Stimulated activated naive CD4-positive, alpha-beta T cell (primary cell): ENCODE data around the gene ZDHHC11.
"Not testable (repeated sequence)": the region's sequence is repeated elsewhere in the genome, so short reads cannot be mapped to it uniquely, and the experiment has no call there.

Experiments used
- DNase-seq, 6 experiments: peaks; one replicate each; lab custom pipeline; 2025; lab: John Stamatoyannopoulos, UW

Gene ZDHHC11

GRCh38 chr5:843926-844325 lies 6.9 kb downstream of the ZDHHC11 start:
- not testable (repeated sequence) for DNase-seq

- not testable (repeated sequence) for DNase-seq
Measured at GRCh38 chr5:843371-843770, 7.4 kb downstream of the ZDHHC11 start.

- DNase-seq: not testable (repeated sequence)
Measured at GRCh38 chr5:842402-843221, 8.2 kb downstream of the ZDHHC11 start.

- DNase-seq: not testable (repeated sequence)
Measured at GRCh38 chr5:841531-842401, 9.0 kb downstream of the ZDHHC11 start.

- DNase-seq: not testable (repeated sequence)
Measured at GRCh38 chr5:840974-841435, 9.8 kb downstream of the ZDHHC11 start.

- not testable (repeated sequence) for DNase-seq
Measured at GRCh38 chr5:840118-840973, 10.4 kb downstream of the ZDHHC11 start.

GRCh38 chr5:838431-838851 lies 12.3 kb downstream of the ZDHHC11 start:
- DNase-seq: not testable (repeated sequence)

GRCh38 chr5:837621-838121 lies 13.1 kb downstream of the ZDHHC11 start:
- DNase-seq: not testable (repeated sequence)

GRCh38 chr5:835933-836612 lies 14.7 kb downstream of the ZDHHC11 start:
- not testable (repeated sequence) for DNase-seq

- DNase-seq: not testable (repeated sequence)
Measured at GRCh38 chr5:834013-834412, 16.8 kb downstream of the ZDHHC11 start.

GRCh38 chr5:828194-828593 lies 22.6 kb downstream of the ZDHHC11 start:
- DNase-seq: not testable (repeated sequence)

- DNase-seq: not testable (repeated sequence)
Measured at GRCh38 chr5:825544-825943, 25.2 kb downstream of the ZDHHC11 start.

GRCh38 chr5:821504-821903 lies 29.3 kb downstream of the ZDHHC11 start:
- DNase-seq: no peak

GRCh38 chr5:820245-820644 lies 30.5 kb downstream of the ZDHHC11 start:
- no peak for DNase-seq

- no peak for DNase-seq
Measured at GRCh38 chr5:819078-819477, 31.7 kb downstream of the ZDHHC11 start.

- no peak for DNase-seq
Measured at GRCh38 chr5:816176-816575, 34.6 kb downstream of the ZDHHC11 start.

GRCh38 chr5:815449-815848 lies 35.3 kb downstream of the ZDHHC11 start:
- DNase-seq: no peak

- not testable (repeated sequence) for DNase-seq
Measured at GRCh38 chr5:813575-813974, 37.2 kb downstream of the ZDHHC11 start.

- not testable (repeated sequence) for DNase-seq
Measured at GRCh38 chr5:811384-811783, 39.4 kb downstream of the ZDHHC11 start.

GRCh38 chr5:807719-808514 lies 42.9 kb downstream of the ZDHHC11 start:
- not testable (repeated sequence) for DNase-seq
